Transverse colon (tissue), 4 donors: ENCODE measurements around the gene LMO7.

Source experiments
- EP300 ChIP-seq: sonication (generic); formaldehyde crosslinking; IDR thresholded peaks from one replicate; pipeline ENCODE4 v1.6.1; 2017; ENCODE audit warnings: antibody characterized with exemption, low read depth
- POLR2A ChIP-seq: fragments of 450-650 bp; IDR thresholded peaks from one replicate; pipeline ENCODE4 v1.6.1; 2016; ENCODE audit warnings: antibody characterized with exemption, mild to moderate bottlenecking, moderate library complexity
- POLR2AphosphoS5 ChIP-seq, 3 donors: sonication (generic); formaldehyde crosslinking; IDR thresholded peaks; one replicate each; pipeline ENCODE4 v1.6.1; 2016; ENCODE audit warnings: antibody characterized with exemption in 3 of 3
- TF ChIP-seq, protein P1 (sequence below), 5 experiments: fragments of 200-600 bp in 3 of 5; fragments of 450-650 bp in 2 of 5; sonication (generic) in 3 of 5; IDR thresholded peaks; 1 replicate in 2 of 5; 2 replicates in 3 of 5; pipeline ENCODE4 v1.5.1; 2016 to 2017; ENCODE audit warnings: antibody characterized with exemption in 5 of 5, inconsistent platforms in 3 of 5, mild to moderate bottlenecking in 2 of 5, moderate library complexity in 1 of 5

DNA sequence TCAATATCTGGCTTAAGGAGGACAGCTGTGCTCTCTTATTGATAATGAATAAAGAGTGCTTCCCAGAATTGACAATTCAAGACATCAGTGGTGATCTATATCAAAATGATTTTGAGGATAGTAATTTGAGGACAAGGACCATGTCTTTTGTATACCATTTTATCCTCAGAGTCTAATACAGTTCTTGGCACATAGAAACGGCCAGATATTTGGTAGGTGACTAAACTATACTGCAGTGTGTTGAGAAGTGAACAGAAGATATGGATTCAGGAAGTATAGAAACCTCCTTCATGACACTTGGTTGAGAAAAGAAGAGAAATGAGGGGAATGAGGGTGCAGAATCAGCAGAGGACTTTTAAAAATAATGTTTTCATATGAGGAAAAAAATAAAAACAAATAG lies 16.1 kb upstream of the LMO7 start:
- TF ChIP-seq POLR2AphosphoS5 (IDR thresholded peaks at IDR 0.05): no peak
- TF ChIP-seq, protein P1, sequence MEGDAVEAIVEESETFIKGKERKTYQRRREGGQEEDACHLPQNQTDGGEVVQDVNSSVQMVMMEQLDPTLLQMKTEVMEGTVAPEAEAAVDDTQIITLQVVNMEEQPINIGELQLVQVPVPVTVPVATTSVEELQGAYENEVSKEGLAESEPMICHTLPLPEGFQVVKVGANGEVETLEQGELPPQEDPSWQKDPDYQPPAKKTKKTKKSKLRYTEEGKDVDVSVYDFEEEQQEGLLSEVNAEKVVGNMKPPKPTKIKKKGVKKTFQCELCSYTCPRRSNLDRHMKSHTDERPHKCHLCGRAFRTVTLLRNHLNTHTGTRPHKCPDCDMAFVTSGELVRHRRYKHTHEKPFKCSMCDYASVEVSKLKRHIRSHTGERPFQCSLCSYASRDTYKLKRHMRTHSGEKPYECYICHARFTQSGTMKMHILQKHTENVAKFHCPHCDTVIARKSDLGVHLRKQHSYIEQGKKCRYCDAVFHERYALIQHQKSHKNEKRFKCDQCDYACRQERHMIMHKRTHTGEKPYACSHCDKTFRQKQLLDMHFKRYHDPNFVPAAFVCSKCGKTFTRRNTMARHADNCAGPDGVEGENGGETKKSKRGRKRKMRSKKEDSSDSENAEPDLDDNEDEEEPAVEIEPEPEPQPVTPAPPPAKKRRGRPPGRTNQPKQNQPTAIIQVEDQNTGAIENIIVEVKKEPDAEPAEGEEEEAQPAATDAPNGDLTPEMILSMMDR (IDR thresholded peaks at IDR 0.05): no peak
- no peak for TF ChIP-seq POLR2A
- no peak for TF ChIP-seq EP300
